NCI-H2227 (cell line): ENCODE results near the gene GCG.

Experiments used
- DNase-seq: peaks from one replicate; lab custom pipeline; 2025; ENCODE audit not compliant: unreplicated experiment; lab: John Stamatoyannopoulos, UW

The GCG gene

GRCh38 chr2:162152147-162152546, at the start of gene GCG:
GCG (minus strand) TSS chr2:162152247; CDS start chr2:162149178, 3,069 bp downstream.
- DNase-seq: no peak

- DNase-seq: no peak
Observed at GRCh38 chr2:162200636-162201035, 48.6 kb upstream of the GCG start.

GRCh38 chr2:162199913-162200312, 47.9 kb upstream of the GCG start:
- no peak for DNase-seq

- no peak for DNase-seq
Observed at GRCh38 chr2:162198239-162198638, 46.2 kb upstream of the GCG start.

GRCh38 chr2:162197069-162197825, 45.2 kb upstream of the GCG start:
- no peak for DNase-seq

GRCh38 chr2:162196638-162197037, 44.6 kb upstream of the GCG start:
- DNase-seq: no peak

- no peak for DNase-seq
Observed at GRCh38 chr2:162188451-162188850, 36.4 kb upstream of the GCG start.

GRCh38 chr2:162185541-162186232, 33.6 kb upstream of the GCG start:
- no peak for DNase-seq

GRCh38 chr2:162184821-162185450, 32.9 kb upstream of the GCG start:
- DNase-seq: no peak

GRCh38 chr2:162184359-162184758, 32.3 kb upstream of the GCG start:
- no peak for DNase-seq

GRCh38 chr2:162182395-162182794, 30.3 kb upstream of the GCG start:
- DNase-seq: no peak

- no peak for DNase-seq
Observed at GRCh38 chr2:162177301-162177700, 25.3 kb upstream of the GCG start.

- no peak for DNase-seq
Observed at GRCh38 chr2:162175714-162176113, 23.7 kb upstream of the GCG start.

- DNase-seq: no peak
Observed at GRCh38 chr2:162174746-162175145, 22.7 kb upstream of the GCG start.

- DNase-seq: peak; percentile 87
Observed at GRCh38 chr2:162172802-162173370, 20.8 kb upstream of the GCG start.

- DNase-seq: no peak
Observed at GRCh38 chr2:162166745-162167144, 14.7 kb upstream of the GCG start.

- DNase-seq: no peak
Observed at GRCh38 chr2:162166174-162166573, 14.1 kb upstream of the GCG start.

- no peak for DNase-seq
Observed at GRCh38 chr2:162164802-162165201, 12.8 kb upstream of the GCG start.

- DNase-seq: no peak
Observed at GRCh38 chr2:162159446-162159845, 7.4 kb upstream of the GCG start.

- DNase-seq: no peak
Observed at GRCh38 chr2:162156149-162156548, 4.1 kb upstream of the GCG start.

- DNase-seq: no peak
Observed at GRCh38 chr2:162155093-162155492, 3.0 kb upstream of the GCG start.
